Keratinocyte (primary cell): Measurements from ENCODE around the gene GPT2.

Experiments
- EZH2 ChIP-seq: IDR thresholded peaks from one replicate; pipeline ENCODE4 v1.6.1; 2012; ENCODE audit warnings: inconsistent platforms, mild to moderate bottlenecking, low read length, moderate library complexity
- TF ChIP-seq, protein P1 (sequence below), 3 experiments: IDR thresholded peaks in 1 of 3; conservative IDR thresholded peaks in 1 of 3; optimal IDR thresholded peaks in 1 of 3; 2 replicates in 2 of 3; 3 replicates in 1 of 3; pipeline versions ENCODE3 to v1.5.1; 2011; ENCODE audit warnings: low read length in 3 of 3, mild to moderate bottlenecking in 3 of 3, moderate library complexity in 2 of 3, control low read depth in 1 of 3, inconsistent platforms in 1 of 3; ENCODE audit not compliant: insufficient read depth in 2 of 3; ENCODE audit errors: extremely low read depth in 1 of 3

DNA sequence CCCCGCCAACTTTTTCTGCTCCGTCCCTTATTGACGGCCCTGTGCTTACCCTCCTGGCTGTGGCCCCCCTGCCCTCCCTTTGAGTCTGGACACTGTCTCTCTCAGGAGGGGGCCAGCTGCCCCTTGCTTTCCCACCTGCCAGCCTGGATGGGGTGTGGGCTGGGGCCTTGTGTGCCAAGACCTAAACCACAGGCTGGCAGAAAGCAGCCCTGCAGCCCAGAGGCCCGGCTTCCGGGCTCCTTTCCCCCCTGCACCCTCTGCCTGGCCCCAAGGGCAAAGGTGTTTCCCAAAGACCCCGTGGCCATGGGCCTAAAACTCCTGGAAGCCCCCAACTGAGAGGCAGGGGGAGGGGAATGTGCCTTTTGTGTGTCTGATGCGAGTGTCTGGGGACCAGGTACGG, 17.5 kb downstream of the GPT2 start:
- TF ChIP-seq, protein P1, sequence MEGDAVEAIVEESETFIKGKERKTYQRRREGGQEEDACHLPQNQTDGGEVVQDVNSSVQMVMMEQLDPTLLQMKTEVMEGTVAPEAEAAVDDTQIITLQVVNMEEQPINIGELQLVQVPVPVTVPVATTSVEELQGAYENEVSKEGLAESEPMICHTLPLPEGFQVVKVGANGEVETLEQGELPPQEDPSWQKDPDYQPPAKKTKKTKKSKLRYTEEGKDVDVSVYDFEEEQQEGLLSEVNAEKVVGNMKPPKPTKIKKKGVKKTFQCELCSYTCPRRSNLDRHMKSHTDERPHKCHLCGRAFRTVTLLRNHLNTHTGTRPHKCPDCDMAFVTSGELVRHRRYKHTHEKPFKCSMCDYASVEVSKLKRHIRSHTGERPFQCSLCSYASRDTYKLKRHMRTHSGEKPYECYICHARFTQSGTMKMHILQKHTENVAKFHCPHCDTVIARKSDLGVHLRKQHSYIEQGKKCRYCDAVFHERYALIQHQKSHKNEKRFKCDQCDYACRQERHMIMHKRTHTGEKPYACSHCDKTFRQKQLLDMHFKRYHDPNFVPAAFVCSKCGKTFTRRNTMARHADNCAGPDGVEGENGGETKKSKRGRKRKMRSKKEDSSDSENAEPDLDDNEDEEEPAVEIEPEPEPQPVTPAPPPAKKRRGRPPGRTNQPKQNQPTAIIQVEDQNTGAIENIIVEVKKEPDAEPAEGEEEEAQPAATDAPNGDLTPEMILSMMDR (optimal IDR thresholded peaks at IDR 0.05 in 1 of 3, IDR thresholded peaks at IDR 0.05 in 1 of 3, conservative IDR thresholded peaks at IDR 0.05 in 1 of 3; ENCODE audit: extremely low read depth in 1 of 3, insufficient read depth in 2 of 3, low read length in 3 of 3), result no peak
- TF ChIP-seq EZH2, result no peak
